Retinal pigment epithelial cell (primary cell): Measurements from ENCODE around the gene TTYH3.

Experiments
- DNase-seq: peaks from one replicate; pipeline ENCODE4 v3.0.0-alpha.2; 2010; ENCODE audit warnings: low read depth
- H3K4me3 ChIP-seq: 2 replicates; pipeline ENCODE4 v1.5.1; 2011; ENCODE audit warnings: mild to moderate bottlenecking, low read length, control low read depth, moderate library complexity
- CTCF ChIP-seq: conservative IDR thresholded peaks from 2 replicates; pipeline ENCODE4 v1.5.1; 2011; ENCODE audit warnings: low read depth, low read length, control low read depth, inconsistent platforms

TTYH3 gene

GRCh38 chr7:2639181-2639681 lies 7.4 kb downstream of the TTYH3 start:
- no peak for TF ChIP-seq CTCF
- no peak for DNase-seq
- H3K4me3 ChIP-seq: no peak overlapping the region

- TF ChIP-seq CTCF: no peak
- no peak for DNase-seq
- no peak overlapping the region for H3K4me3 ChIP-seq
Observed at GRCh38 chr7:2639695-2640481, 8.1 kb downstream of the TTYH3 start.

GRCh38 chr7:2640482-2640830 lies 8.7 kb downstream of the TTYH3 start:
- no peak for DNase-seq
- no peak overlapping the region for H3K4me3 ChIP-seq
- no peak for TF ChIP-seq CTCF

- no peak for DNase-seq
- H3K4me3 ChIP-seq: no peak overlapping the region
Observed at GRCh38 chr7:2640846-2641316, 9.1 kb downstream of the TTYH3 start.

GRCh38 chr7:2641406-2642393 lies 9.9 kb downstream of the TTYH3 start:
- no peak for TF ChIP-seq CTCF
- peak; percentile 95 for DNase-seq
- no peak overlapping the region for H3K4me3 ChIP-seq

More at GRCh38 chr7:2640846-2641316, 9.1 kb downstream of the TTYH3 start:
- TF ChIP-seq CTCF: no peak

- no peak for DNase-seq
- no peak overlapping the region for H3K4me3 ChIP-seq
- TF ChIP-seq CTCF: peak; percentile 48
Observed at GRCh38 chr7:2643386-2644219, 11.8 kb downstream of the TTYH3 start.
